Measurements from ENCODE around the gene FKBP5. TPM values are rescaled to one million over a fixed set of nuclear protein-coding genes. Genes with fewer than 3 reads are reported as not detected.
A peak's percentile ranks its signal among the peaks of the same experiment; 100 is the strongest.

Gene FKBP5
- total and polyA plus RNA-seq, 2 donors (not counting 3 experiments of a cell fraction or from before 2014, with no cell fraction given) = 16.7 to 56.8 TPM

DNA sequence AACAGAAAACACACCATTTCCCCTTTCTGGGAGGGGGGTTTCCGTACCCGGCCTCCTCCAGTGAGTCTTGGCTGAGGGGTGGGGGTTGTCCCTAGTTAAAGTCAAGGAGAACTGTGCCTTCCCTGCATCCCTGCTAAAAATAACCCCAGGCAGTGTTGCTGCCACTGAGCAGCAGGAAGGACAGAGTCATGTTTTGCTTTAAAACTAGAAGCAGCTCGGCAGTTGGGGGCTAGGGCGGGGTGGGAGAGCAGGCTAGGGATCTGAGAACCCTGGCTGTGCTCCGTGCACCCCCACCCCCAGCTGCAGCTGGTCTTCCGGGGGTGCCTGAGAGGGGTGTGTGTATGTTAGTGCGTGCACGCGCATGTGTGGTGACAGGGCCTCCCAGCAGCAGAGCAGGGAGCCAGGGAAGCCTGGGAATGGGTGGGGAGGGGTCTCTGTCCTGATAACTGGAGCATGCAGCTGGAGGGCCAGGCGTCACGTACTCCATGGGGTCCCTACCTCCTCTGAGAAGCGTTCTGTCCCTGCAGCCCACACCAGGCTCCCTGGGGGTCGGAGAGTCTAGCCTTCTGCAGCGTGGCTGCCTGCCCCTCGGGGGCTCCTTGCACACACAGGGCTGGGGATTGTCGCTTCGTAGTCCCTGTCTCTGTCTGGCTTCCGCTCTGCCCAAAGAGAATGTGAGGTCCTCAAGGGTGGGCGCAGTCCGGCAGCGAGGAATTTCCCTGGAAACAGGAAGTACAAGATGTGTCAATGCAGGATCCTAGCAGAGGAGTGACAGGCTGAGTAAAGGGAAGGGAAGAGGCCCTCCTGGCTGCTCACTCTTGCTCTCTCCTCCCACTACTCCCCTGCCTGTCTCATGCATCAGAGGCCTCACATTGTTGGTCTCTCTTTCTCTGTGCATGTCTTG is 31.4 kb upstream of the FKBP5 start:
- DNase-seq (ENCODE audit: low read depth, low spot score) (peak; percentile 62), FAIRE-seq (peak; percentile 86)
- peak overlapping the region; percentile 57 for H3K27ac ChIP-seq (ENCODE audit: insufficient read depth, low read depth, low read length)
- TF ChIP-seq JUN (IDR thresholded peaks at IDR 0.05; ENCODE audit: borderline replicate concordance, insufficient read depth, insufficient read length, low read depth) (no peak), MYC (IDR thresholded peaks at IDR 0.05; ENCODE audit: low read depth, low read length) (no peak), EZH2 (IDR thresholded peaks at IDR 0.05; ENCODE audit: borderline replicate concordance, low read depth, low read length, severe bottlenecking) (no peak), POLR2A (IDR thresholded peaks at IDR 0.05; ENCODE audit: low read depth, low read length) (peak; percentile 43), POLR2AphosphoS5 (IDR thresholded peaks at IDR 0.05; ENCODE audit: insufficient read depth, low read depth, low read length) (peak; percentile 45)
- H3K27me3 ChIP-seq (ENCODE audit: control insufficient read depth in 2 of 2, insufficient read depth in 2 of 2, low read length in 2 of 2) = no peaks in the 10 kb centered on the region
- POLR2A ChIA-PET = interaction anchor here (0.6 kb wide), 1 partner anchor 69 kb away, joined by 4 read pairs; no protein-coding TSS in a partner anchor
- intact Hi-C loops (cut with micrococcal nuclease) = loop anchor here (1.0 kb wide), 2 partner anchors 8 to 32 kb away; partner anchors contain the start of gene FKBP5
- H3K79me2 ChIP-seq (ENCODE audit: control insufficient read depth, insufficient read depth, low read length) = no peaks in the 10 kb centered on the region
- H3K9ac ChIP-seq (replicated peaks; ENCODE audit: extremely low read depth, insufficient read depth, low read length) = peak overlapping the region; percentile 42
- no peaks in the 10 kb centered on the region for H3K9me3 ChIP-seq (replicated peaks; ENCODE audit: control insufficient read depth, insufficient read depth, low read length)
- peak overlapping the region in 1 of 3 experiments; percentile 27 for H3K4me3 ChIP-seq (replicated peaks in 1 of 3; ENCODE audit: insufficient read depth in 1 of 3, low read depth in 1 of 3, low read length in 3 of 3)
- peak overlapping the region; percentile 56 for H3K4me2 ChIP-seq (ENCODE audit: insufficient read depth, low read length)
- no TSS peak for BruUV-seq (replicated peaks)
- H2AFZ ChIP-seq (ENCODE audit: low read depth, low read length) = peak overlapping the region; percentile 76
- peaks cover 31% of the 10 kb centered on the region for H3K4me1 ChIP-seq (ENCODE audit: control insufficient read depth, extremely low read depth, insufficient read depth, low read length)
- H3K36me3 ChIP-seq (ENCODE audit: control insufficient read depth in 2 of 2, extremely low read depth in 1 of 2, insufficient read depth in 2 of 2, low read length in 2 of 2) = no peaks in the 10 kb centered on the region
- dilution Hi-C loops (cut with MboI; ENCODE audit: extremely low pct_ligation_motif_present, low sequenced_read_pairs) = no loop called here
- CTCF ChIA-PET = interaction anchor here (1.2 to 2.4 kb wide), 4 partner anchors 10 to 136 kb away, joined by 4 to 12 read pairs (median 5); partner anchors contain the start of gene ARMC12
- H4K20me1 ChIP-seq (replicated peaks; ENCODE audit: control insufficient read depth, extremely low read depth, insufficient read depth, low read length) = no peaks in the 10 kb centered on the region
- no peaks in the 10 kb centered on the region for H3K9me1 ChIP-seq (replicated peaks; ENCODE audit: control insufficient read depth, extremely low read depth, insufficient read depth, low read length)

DNA sequence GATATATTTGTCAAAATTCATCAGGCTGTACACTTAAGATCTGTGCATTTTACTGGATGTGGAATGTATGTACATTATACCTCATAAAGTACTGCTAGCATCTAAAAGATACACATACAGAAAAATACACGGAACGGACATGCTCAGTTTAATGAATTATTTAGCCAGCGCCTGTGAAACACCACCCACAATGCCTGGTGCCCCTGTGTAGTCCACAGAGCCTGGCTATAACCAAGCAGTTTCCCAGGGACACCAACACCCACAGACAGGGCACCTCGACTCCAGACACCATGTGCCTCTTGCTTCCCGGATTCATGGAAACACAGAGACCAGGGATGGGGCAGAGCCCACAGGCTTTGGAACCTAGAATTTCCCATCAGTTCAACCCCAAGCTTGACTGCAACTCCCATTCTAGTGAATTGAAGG is 30.7 kb upstream of the FKBP5 start:
- no peaks in the 10 kb centered on the region for H3K79me2 ChIP-seq (ENCODE audit: control insufficient read depth, insufficient read depth, low read length)
- no peaks in the 10 kb centered on the region for H4K20me1 ChIP-seq (replicated peaks; ENCODE audit: control insufficient read depth, extremely low read depth, insufficient read depth, low read length)
- intact Hi-C loops (cut with micrococcal nuclease) (loop anchor here (1.0 kb wide), 1 partner anchor 31 kb away; the partner anchor contains the start of gene FKBP5), dilution Hi-C loops (cut with MboI; ENCODE audit: extremely low pct_ligation_motif_present, low sequenced_read_pairs) (no loop called here)
- DNase-seq (ENCODE audit: low read depth, low spot score) (no peak), FAIRE-seq (no peak)
- BruUV-seq (replicated peaks) = no TSS peak
- peak overlapping the region in 1 of 3 experiments; percentile 27 for H3K4me3 ChIP-seq (replicated peaks in 1 of 3; ENCODE audit: insufficient read depth in 1 of 3, low read depth in 1 of 3, low read length in 3 of 3)
- TF ChIP-seq GATA2 (IDR thresholded peaks at IDR 0.05; ENCODE audit: insufficient read depth, insufficient read length, low read depth, low read length) (no peak), MYC (IDR thresholded peaks at IDR 0.05; ENCODE audit: low read depth, low read length) (no peak), EZH2 (IDR thresholded peaks at IDR 0.05; ENCODE audit: borderline replicate concordance, low read depth, low read length, severe bottlenecking) (no peak), JUN (IDR thresholded peaks at IDR 0.05; ENCODE audit: borderline replicate concordance, insufficient read depth, insufficient read length, low read depth) (no peak), FOS (IDR thresholded peaks at IDR 0.05; ENCODE audit: borderline replicate concordance, insufficient read depth, low read length) (no peak), POLR2A (IDR thresholded peaks at IDR 0.05; ENCODE audit: low read depth, low read length) (no peak), POLR2AphosphoS5 (IDR thresholded peaks at IDR 0.05; ENCODE audit: insufficient read depth, low read depth, low read length) (no peak)
- TF ChIP-seq, protein P1, sequence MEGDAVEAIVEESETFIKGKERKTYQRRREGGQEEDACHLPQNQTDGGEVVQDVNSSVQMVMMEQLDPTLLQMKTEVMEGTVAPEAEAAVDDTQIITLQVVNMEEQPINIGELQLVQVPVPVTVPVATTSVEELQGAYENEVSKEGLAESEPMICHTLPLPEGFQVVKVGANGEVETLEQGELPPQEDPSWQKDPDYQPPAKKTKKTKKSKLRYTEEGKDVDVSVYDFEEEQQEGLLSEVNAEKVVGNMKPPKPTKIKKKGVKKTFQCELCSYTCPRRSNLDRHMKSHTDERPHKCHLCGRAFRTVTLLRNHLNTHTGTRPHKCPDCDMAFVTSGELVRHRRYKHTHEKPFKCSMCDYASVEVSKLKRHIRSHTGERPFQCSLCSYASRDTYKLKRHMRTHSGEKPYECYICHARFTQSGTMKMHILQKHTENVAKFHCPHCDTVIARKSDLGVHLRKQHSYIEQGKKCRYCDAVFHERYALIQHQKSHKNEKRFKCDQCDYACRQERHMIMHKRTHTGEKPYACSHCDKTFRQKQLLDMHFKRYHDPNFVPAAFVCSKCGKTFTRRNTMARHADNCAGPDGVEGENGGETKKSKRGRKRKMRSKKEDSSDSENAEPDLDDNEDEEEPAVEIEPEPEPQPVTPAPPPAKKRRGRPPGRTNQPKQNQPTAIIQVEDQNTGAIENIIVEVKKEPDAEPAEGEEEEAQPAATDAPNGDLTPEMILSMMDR (IDR thresholded peaks at IDR 0.05; ENCODE audit: extremely low read depth in 1 of 2, insufficient read depth in 1 of 2, low read depth in 1 of 2, low read length in 2 of 2) = no peak
- TF ChIP-seq, protein P2, sequence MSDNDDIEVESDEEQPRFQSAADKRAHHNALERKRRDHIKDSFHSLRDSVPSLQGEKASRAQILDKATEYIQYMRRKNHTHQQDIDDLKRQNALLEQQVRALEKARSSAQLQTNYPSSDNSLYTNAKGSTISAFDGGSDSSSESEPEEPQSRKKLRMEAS (IDR thresholded peaks at IDR 0.05; ENCODE audit: insufficient read depth, insufficient read length) = no peak
- no peaks in the 10 kb centered on the region for H3K9me3 ChIP-seq (replicated peaks; ENCODE audit: control insufficient read depth, insufficient read depth, low read length)
- ChIA-PET CTCF (interaction anchor here (1.2 to 2.4 kb wide), 4 partner anchors 9 to 135 kb away, joined by 4 to 12 read pairs (median 5); partner anchors contain the start of gene ARMC12), POLR2A (interaction anchor here (0.6 kb wide), 1 partner anchor 69 kb away, joined by 4 read pairs; no protein-coding TSS in a partner anchor)
- no peaks in the 10 kb centered on the region for H3K36me3 ChIP-seq (ENCODE audit: control insufficient read depth in 2 of 2, extremely low read depth in 1 of 2, insufficient read depth in 2 of 2, low read length in 2 of 2)
- H3K27ac ChIP-seq (ENCODE audit: insufficient read depth, low read depth, low read length) = peak overlapping the region; percentile 57
- no peaks in the 10 kb centered on the region for H3K9me1 ChIP-seq (replicated peaks; ENCODE audit: control insufficient read depth, extremely low read depth, insufficient read depth, low read length)
- H3K4me1 ChIP-seq (ENCODE audit: control insufficient read depth, extremely low read depth, insufficient read depth, low read length) = peaks cover 31% of the 10 kb centered on the region
- H3K4me2 ChIP-seq (ENCODE audit: insufficient read depth, low read length) = peak overlapping the region; percentile 56
- H3K27me3 ChIP-seq (ENCODE audit: control insufficient read depth in 2 of 2, insufficient read depth in 2 of 2, low read length in 2 of 2) = no peaks in the 10 kb centered on the region
- H3K9ac ChIP-seq (replicated peaks; ENCODE audit: extremely low read depth, insufficient read depth, low read length) = peak overlapping the region; percentile 42
- peak overlapping the region; percentile 76 for H2AFZ ChIP-seq (ENCODE audit: low read depth, low read length)
